H9 (cell line): ENCODE results near the gene DICER1. TPM values are rescaled to one million over a fixed set of nuclear protein-coding genes. Genes with fewer than 3 reads are reported as not detected.

Experiments used
- DNase-seq: peaks from one replicate; pipeline ENCODE4 v3.0.0-alpha.2; 2017
- H2AFZ ChIP-seq: one replicate; pipeline ENCODE4 v1.6.1; 2013; ENCODE audit warnings: mild to moderate bottlenecking, low read length, control low read depth, moderate library complexity
- H2AK5ac ChIP-seq: 2 replicates; pipeline ENCODE4 v1.6.1; 2013; ENCODE audit warnings: low read length, control low read depth, mixed read lengths; ENCODE audit not compliant: insufficient read length
- H2BK120ac ChIP-seq: one replicate; pipeline ENCODE4 v1.6.1; 2013; ENCODE audit warnings: low read depth, mild to moderate bottlenecking, low read length, control low read depth, inconsistent platforms; ENCODE audit not compliant: poor library complexity, severe bottlenecking
- H2BK12ac ChIP-seq: 2 replicates; pipeline ENCODE4 v1.6.1; 2013; ENCODE audit warnings: low read length, control low read depth, mixed read lengths, low read depth; ENCODE audit not compliant: insufficient read length
- H2BK15ac ChIP-seq: 2 replicates; pipeline ENCODE4 v1.6.1; 2013; ENCODE audit warnings: low read depth, low read length, control low read depth
- H2BK20ac ChIP-seq: one replicate; pipeline ENCODE4 v1.6.1; 2013; ENCODE audit warnings: low read depth, mild to moderate bottlenecking, low read length, control low read depth, inconsistent platforms; ENCODE audit not compliant: poor library complexity, severe bottlenecking
- H2BK5ac ChIP-seq: 2 replicates; pipeline ENCODE4 v1.6.1; 2013; ENCODE audit warnings: low read length, control low read depth, mixed read lengths; ENCODE audit not compliant: insufficient read length
- H3K14ac ChIP-seq: 2 replicates; pipeline ENCODE4 v1.6.1; 2013; ENCODE audit warnings: low read length, control low read depth; ENCODE audit not compliant: insufficient read depth
- H3K18ac ChIP-seq: 2 replicates; pipeline ENCODE4 v1.6.1; 2013; ENCODE audit warnings: low read depth, mild to moderate bottlenecking, mixed read lengths, low read length, control low read depth; ENCODE audit not compliant: insufficient read length
- H3K23ac ChIP-seq: 2 replicates; pipeline ENCODE4 v1.6.1; 2013; ENCODE audit warnings: low read length, control low read depth, mixed read lengths, low read depth; ENCODE audit not compliant: insufficient read length
- H3K23me2 ChIP-seq: 2 replicates; pipeline ENCODE4 v1.6.1; 2013; ENCODE audit warnings: low read depth, mild to moderate bottlenecking, mixed read lengths, low read length, control low read depth; ENCODE audit not compliant: insufficient read length, poor library complexity, severe bottlenecking
- H3K27ac ChIP-seq: 2 replicates; pipeline ENCODE4 v1.5.1; 2013; ENCODE audit warnings: low read length, control low read depth, mixed read lengths, low read depth; ENCODE audit not compliant: insufficient read length
- H3K27me3 ChIP-seq: 2 replicates; pipeline ENCODE4 v1.6.1; 2013; ENCODE audit warnings: low read length, control low read depth, inconsistent platforms; ENCODE audit not compliant: insufficient read depth
- H3K4ac ChIP-seq: 2 replicates; pipeline ENCODE4 v1.6.1; 2013; ENCODE audit warnings: low read depth, mild to moderate bottlenecking, control low read depth, inconsistent platforms, low read length, moderate library complexity
- H3K4me1 ChIP-seq: 2 replicates; pipeline ENCODE4 v1.6.1; 2013; ENCODE audit warnings: low read length, control low read depth, inconsistent platforms; ENCODE audit not compliant: insufficient read depth
- H3K4me2 ChIP-seq: 2 replicates; pipeline ENCODE4 v1.6.1; 2013; ENCODE audit warnings: low read length, control low read depth, mixed read lengths; ENCODE audit not compliant: insufficient read length, insufficient read depth
- H3K56ac ChIP-seq: 2 replicates; pipeline ENCODE4 v1.6.1; 2013; ENCODE audit warnings: low read depth, mild to moderate bottlenecking, mixed read lengths, low read length, control low read depth; ENCODE audit not compliant: insufficient read length
- H3K79me1 ChIP-seq: 2 replicates; pipeline ENCODE4 v1.6.1; 2013; ENCODE audit warnings: low read depth, mild to moderate bottlenecking, moderate library complexity, low read length, control low read depth, inconsistent platforms; ENCODE audit not compliant: insufficient read depth, poor library complexity, severe bottlenecking
- H3K79me2 ChIP-seq: 2 replicates; pipeline ENCODE4 v1.6.1; 2013; ENCODE audit warnings: low read length, control low read depth, inconsistent platforms; ENCODE audit not compliant: insufficient read depth
- H3K9ac ChIP-seq: 2 replicates; pipeline ENCODE4 v1.6.1; 2013; ENCODE audit warnings: low read length, control low read depth, mixed read lengths; ENCODE audit not compliant: insufficient read length; ENCODE audit errors: extremely low read depth
- H3K9me3 ChIP-seq: one replicate; pipeline ENCODE4 v1.6.1; 2013; ENCODE audit warnings: low read depth, low read length, inconsistent platforms; ENCODE audit not compliant: control insufficient read depth
- H3T11ph ChIP-seq: one replicate; pipeline ENCODE4 v1.6.1; 2013; ENCODE audit warnings: mild to moderate bottlenecking, low read length, control low read depth, inconsistent platforms
- H4K20me1 ChIP-seq: one replicate; pipeline ENCODE4 v1.6.1; 2013; ENCODE audit not compliant: control insufficient read depth, insufficient read length, insufficient read depth
- H4K5ac ChIP-seq: 2 replicates; pipeline ENCODE4 v1.6.1; 2013; ENCODE audit warnings: low read depth, mild to moderate bottlenecking, mixed read lengths, low read length, control low read depth; ENCODE audit not compliant: insufficient read length
- H4K8ac ChIP-seq: replicated peaks from 2 replicates; pipeline ENCODE4 v1.6.1; 2013; ENCODE audit warnings: low read length, control low read depth, mixed read lengths, low read depth; ENCODE audit not compliant: insufficient read length
- H4K91ac ChIP-seq: 2 replicates; pipeline ENCODE4 v1.6.1; 2013; ENCODE audit warnings: low read depth, mild to moderate bottlenecking, moderate library complexity, mixed read lengths, low read length, control low read depth; ENCODE audit not compliant: insufficient read length
- H3K27ac Mint-ChIP-seq, 3 experiments: 2 replicates in 2 of 3; 3 replicates in 1 of 3; pipeline ENCODE4 v1.8.0; 2020 to 2021; ENCODE audit warnings: mixed read lengths in 3 of 3, mild to moderate bottlenecking in 1 of 3, moderate library complexity in 1 of 3
- H3K27me3 Mint-ChIP-seq: 2 replicates; pipeline ENCODE4 v1.8.0; 2021; ENCODE audit warnings: low read depth, mild to moderate bottlenecking, moderate library complexity, mixed read lengths
- H3K36me3 Mint-ChIP-seq, 3 experiments: 2 replicates in 2 of 3; 3 replicates in 1 of 3; pipeline ENCODE4 v1.8.0; 2020 to 2021; ENCODE audit warnings: low read depth in 3 of 3, mixed read lengths in 3 of 3; ENCODE audit not compliant: insufficient read depth in 1 of 3
- H3K4me1 Mint-ChIP-seq, 2 experiments: 2 replicates each; pipeline ENCODE4 v1.8.0; 2020; ENCODE audit warnings: mixed read lengths in 2 of 2
- H3K4me3 Mint-ChIP-seq, 2 experiments: 2 replicates in 1 of 2; 3 replicates in 1 of 2; pipeline ENCODE4 v1.8.0; 2020 to 2021; ENCODE audit warnings: mild to moderate bottlenecking in 2 of 2, mixed read lengths in 2 of 2, moderate library complexity in 1 of 2
- H3K9me3 Mint-ChIP-seq, 2 experiments: 2 replicates in 1 of 2; 3 replicates in 1 of 2; pipeline ENCODE4 v1.8.0; 2020; ENCODE audit warnings: mild to moderate bottlenecking in 2 of 2, mixed read lengths in 2 of 2, moderate library complexity in 1 of 2
- WGBS: extraction: QIAGEN DNeasy Blood & Tissue Kit; methylation state at CpG from one replicate; pipeline ENCODE4 v1.1.7; 2013; ENCODE audit warnings: missing lambda C conversion rate, low lambda C conversion rate, mixed read lengths; ENCODE audit not compliant: insufficient read length; ENCODE audit errors: extremely low coverage; 5-methylcytosine and 5-hydroxymethylcytosine counted together
- total RNA-seq: library from RNA; stranded (reverse); gene quantifications from 2 replicates; pipeline ENCODE4 v1.2.1, GENCODE V29; 2021
- TF ChIP-seq, protein P1 (sequence below): fragments of 200-600 bp; sonication (generic); conservative IDR thresholded peaks from 3 replicates; pipeline ENCODE4 v1.8.0; 2021; ENCODE audit warnings: antibody characterized with exemption, mild to moderate bottlenecking

Gene DICER1
- total RNA-seq, 1 experiment from 2014 or later, result 57.0 TPM

DNA sequence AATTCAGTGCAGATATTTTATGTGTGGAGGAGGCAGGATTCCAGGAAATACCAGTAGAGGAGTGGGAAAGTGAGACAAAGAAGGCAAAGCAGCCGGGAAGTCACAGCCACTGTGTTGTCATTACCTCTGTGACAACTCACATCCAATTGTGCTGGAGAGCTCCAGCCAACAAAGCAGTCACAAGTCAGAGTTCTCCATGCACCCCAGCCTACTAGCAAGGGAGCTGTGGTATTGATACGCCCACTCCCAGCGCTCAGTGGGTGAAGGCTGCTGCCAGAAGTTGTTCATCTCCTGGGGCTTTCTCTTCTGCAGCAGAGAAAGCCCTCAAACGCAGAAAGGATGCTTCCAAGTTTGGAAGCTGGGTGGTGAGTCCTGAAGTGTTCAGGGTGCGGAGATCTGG, 93.9 kb downstream of the DICER1 start:
- no peak overlapping the region for H3K23ac ChIP-seq
- WGBS, result no CpG with 5 or more reads among the region's 5 CpGs
- no peak overlapping the region for H3K18ac ChIP-seq
- H2AFZ ChIP-seq, result no peak overlapping the region
- peaks cover 5% of the 10 kb centered on the region for H3K27me3 Mint-ChIP-seq
- no peaks in the 10 kb centered on the region for H3K36me3 Mint-ChIP-seq
- H2BK15ac ChIP-seq, result no peak overlapping the region
- no peak overlapping the region for H2AK5ac ChIP-seq
- H3T11ph ChIP-seq, result no peak overlapping the region
- H3K56ac ChIP-seq, result no peak overlapping the region
- no peak overlapping the region for H3K27ac Mint-ChIP-seq
- H2BK20ac ChIP-seq, result no peak overlapping the region
- 0 out of 5 replicates have a peak, but pooled peaks cover 0 to 2% of the 10 kb centered on the region in 2 experiments for H3K9me3 Mint-ChIP-seq
- H2BK120ac ChIP-seq, result no peak overlapping the region
- peaks cover 0 to 8% of the 10 kb centered on the region in 2 experiments; a peak in 2 of 4 replicates for H3K4me1 Mint-ChIP-seq
- H3K9ac ChIP-seq, result no peak overlapping the region
- H3K4me3 Mint-ChIP-seq, result no peak overlapping the region
- no peak overlapping the region for H4K5ac ChIP-seq
- no peak overlapping the region for H4K8ac ChIP-seq
- H3K79me2 ChIP-seq, result no peaks in the 10 kb centered on the region
- no peaks in the 10 kb centered on the region for H3K23me2 ChIP-seq
- no peak overlapping the region for H3K4me2 ChIP-seq
- no peaks in the 10 kb centered on the region for H3K9me3 ChIP-seq
- no peaks in the 10 kb centered on the region for H3K27me3 ChIP-seq
- H4K20me1 ChIP-seq, result no peaks in the 10 kb centered on the region
- TF ChIP-seq, protein P1, sequence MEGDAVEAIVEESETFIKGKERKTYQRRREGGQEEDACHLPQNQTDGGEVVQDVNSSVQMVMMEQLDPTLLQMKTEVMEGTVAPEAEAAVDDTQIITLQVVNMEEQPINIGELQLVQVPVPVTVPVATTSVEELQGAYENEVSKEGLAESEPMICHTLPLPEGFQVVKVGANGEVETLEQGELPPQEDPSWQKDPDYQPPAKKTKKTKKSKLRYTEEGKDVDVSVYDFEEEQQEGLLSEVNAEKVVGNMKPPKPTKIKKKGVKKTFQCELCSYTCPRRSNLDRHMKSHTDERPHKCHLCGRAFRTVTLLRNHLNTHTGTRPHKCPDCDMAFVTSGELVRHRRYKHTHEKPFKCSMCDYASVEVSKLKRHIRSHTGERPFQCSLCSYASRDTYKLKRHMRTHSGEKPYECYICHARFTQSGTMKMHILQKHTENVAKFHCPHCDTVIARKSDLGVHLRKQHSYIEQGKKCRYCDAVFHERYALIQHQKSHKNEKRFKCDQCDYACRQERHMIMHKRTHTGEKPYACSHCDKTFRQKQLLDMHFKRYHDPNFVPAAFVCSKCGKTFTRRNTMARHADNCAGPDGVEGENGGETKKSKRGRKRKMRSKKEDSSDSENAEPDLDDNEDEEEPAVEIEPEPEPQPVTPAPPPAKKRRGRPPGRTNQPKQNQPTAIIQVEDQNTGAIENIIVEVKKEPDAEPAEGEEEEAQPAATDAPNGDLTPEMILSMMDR, result no peak
- H2BK12ac ChIP-seq, result no peak overlapping the region
- no peak overlapping the region for H3K14ac ChIP-seq
- H3K27ac ChIP-seq, result no peak overlapping the region
- no peak overlapping the region for H4K91ac ChIP-seq
- H2BK5ac ChIP-seq, result no peak overlapping the region
- H3K4me1 ChIP-seq, result no peaks in the 10 kb centered on the region
- no peak for DNase-seq
- no peaks in the 10 kb centered on the region for H3K79me1 ChIP-seq
- no peak overlapping the region for H3K4ac ChIP-seq
